HG02571 (cell line): ENCODE data around the gene GNL3.

Source experiments
- ATAC-seq: cut with Tn5 transposase; IDR thresholded peaks from one replicate; pipeline ENCODE4 v1.9.1; 2021; ENCODE audit warnings: mild to moderate bottlenecking, moderate library complexity; ENCODE audit not compliant: unreplicated experiment

The GNL3 gene

DNA sequence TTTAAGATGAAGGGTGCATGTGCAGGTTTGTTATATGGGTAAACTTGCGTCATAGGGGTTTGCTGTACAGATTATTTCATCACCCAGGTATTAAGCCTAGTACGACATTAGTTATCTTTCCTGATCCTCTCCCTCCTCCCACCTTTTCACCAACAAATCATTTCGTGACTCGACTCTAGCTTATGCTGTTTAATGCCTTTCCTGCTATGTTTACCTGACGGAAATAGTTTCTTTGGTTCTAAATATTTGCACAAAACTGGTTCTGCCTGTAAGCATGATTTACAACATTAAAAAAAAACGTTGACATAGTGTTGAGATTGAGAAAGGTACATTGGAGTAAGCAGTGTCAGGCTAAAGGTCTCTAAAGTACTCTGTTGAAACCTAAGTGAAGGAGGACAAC is 2.4 kb downstream of the GNL3 start:
- no peak for ATAC-seq

DNA sequence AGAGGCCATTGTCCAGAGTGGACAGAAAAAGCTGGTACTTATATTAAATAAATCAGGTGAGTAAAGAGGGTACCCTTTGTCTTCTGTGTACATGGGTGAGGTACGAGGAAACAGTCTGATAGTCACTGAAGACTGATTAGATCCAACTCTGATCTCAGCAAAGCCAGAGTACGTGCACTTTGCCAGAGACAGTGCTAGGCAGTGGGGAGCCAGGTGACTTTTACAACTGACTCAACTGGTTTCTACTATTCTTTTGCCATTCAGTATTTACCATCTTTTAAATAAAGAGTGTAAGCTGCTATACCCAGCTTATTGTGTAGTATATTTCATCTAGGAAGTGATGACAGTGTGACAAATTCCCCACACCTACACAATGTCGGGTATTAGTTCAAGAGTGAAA is 3.3 kb downstream of the GNL3 start:
- no peak for ATAC-seq

GRCh38 chr3:52690560-52690959 is 4.7 kb downstream of the GNL3 start:
- no peak for ATAC-seq

- ATAC-seq, result no peak
Observed at GRCh38 chr3:52693071-52693470, 7.2 kb downstream of the GNL3 start.

- no peak for ATAC-seq
Observed at GRCh38 chr3:52694528-52695189, 8.8 kb downstream of the GNL3 start.

DNA sequence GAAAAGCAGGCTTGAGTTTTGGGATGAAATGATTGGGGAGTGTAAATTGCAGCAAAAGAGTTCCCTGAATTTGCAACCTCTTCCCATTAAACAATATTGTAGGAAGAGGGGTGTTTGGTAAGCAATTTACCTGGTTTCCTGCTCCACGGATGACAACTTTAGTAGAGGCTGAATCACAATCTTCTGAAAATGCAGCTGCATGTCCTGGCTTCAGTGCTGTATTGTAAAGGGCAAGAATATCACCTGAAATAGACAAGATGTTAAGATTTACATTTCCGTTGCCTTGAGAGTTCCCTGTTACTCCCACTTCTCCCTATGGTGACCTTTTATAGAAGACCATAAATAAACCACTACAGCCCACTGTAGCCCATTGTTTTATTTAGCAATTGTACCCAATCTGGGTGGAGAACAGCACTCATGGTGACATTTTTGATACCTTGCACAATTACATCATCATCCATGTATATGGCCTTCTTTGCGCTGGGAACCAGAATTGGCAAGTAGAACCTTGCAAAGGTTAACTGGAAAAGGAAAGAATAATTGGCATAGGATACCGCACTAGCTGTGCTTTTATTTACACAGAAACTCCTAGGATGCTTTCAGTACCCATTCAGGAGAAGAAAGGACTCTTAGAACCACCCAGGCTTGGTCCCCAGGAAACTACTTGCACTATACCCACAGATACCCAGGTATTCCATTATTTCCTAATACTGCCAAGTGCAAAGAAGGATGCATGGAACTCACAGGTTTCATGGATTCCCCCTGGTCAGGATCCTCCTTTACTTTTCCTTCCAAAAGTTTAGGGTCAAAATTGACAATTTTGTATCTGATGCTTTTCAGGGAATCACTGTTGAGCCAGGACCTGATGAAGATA is 10.2 kb downstream of the GNL3 start:
- ATAC-seq, result no peak

DNA sequence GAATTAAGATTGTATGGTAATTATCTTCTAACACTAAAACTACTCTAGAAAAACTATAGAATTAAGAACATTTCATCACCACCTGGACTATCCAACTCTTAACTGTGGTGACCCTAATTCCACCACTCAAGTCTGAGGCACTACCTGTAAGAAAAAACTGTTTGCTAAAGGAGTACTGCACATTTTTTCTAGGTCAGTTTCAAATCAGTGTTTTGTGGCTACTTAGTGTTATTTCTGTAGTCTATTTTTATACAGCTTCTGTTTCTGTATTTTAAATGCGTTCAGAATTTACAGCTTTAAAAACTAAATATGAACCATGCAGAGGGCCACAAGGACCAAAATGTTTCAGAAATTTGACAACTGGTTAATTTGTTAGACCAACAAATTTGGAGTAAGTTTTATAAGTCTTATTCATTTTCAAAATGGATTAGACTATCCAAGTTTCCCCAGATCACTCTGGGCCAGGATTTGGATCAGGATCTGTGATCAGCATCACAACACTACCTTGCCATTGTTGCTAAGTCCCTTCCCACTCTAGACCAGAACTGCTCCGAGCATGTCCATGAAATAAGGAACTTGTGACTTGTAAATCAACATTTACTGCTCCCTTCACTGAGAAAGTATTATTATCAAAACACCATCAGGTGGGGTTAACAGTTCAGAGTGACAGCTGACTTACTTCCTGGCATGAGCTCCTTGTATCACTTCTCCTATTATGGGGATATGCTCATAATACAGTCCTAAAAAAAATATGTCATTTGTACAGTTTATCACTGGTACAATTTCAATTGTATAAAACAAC is 11.2 kb downstream of the GNL3 start:
- ATAC-seq, result no peak

GRCh38 chr3:52697632-52697965 is 11.8 kb downstream of the GNL3 start:
- no peak for ATAC-seq

GRCh38 chr3:52703341-52703740 is 17.5 kb downstream of the GNL3 start:
- ATAC-seq, result no peak

GRCh38 chr3:52704611-52705437 is 19.0 kb downstream of the GNL3 start:
- ATAC-seq, result no peak

DNA sequence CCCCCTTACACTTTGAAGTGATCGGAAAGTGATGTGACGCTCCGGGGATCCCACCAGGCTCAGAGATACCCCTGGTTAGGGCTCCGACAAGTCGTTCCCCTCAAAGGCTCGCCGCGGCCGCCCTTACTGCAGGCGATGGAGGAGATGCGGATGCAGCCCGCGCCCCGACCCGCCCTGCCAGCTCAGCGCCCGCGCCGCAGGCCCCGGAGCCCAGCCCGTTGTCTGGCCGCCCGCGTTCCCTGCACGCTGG is 19.5 kb downstream of the GNL3 start:
- no peak for ATAC-seq

GRCh38 chr3:52705688-52706686 is 20.2 kb downstream of the GNL3 start, which contains the start of the genes GLT8D1 and SPCS1:
TSS of gene GLT8D1 (minus strand) at chr3:52705791. CDS start at chr3:52700460, 5,331 bp downstream.
TSS of gene SPCS1 (plus strand) at chr3:52706106. CDS start at chr3:52706247, 141 bp downstream.
- ATAC-seq, result peak; percentile 76

DNA sequence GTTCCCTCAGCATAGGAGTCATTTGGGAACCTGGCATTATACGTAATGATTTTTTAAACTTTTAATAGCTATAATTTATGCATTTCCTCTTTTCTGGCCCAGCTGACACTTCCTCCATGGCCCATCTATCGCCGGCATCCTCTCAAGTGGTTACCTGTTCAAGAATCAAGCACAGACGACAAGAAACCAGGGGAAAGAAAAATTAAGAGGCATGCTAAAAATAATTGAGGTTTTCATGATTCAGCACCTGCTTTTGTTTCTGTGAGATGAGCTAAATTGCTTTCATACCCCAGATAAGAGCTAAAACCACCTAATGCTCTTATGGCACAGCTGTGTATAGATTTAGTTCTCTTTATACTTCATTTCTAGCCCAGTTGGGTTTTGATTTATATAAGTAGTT is 21.8 kb downstream of the GNL3 start:
- ATAC-seq, result no peak

GRCh38 chr3:52710512-52710911 is 24.7 kb downstream of the GNL3 start:
- no peak for ATAC-seq

- no peak for ATAC-seq
Observed at GRCh38 chr3:52712291-52713212, 26.7 kb downstream of the GNL3 start.

- ATAC-seq, result no peak
Observed at GRCh38 chr3:52714335-52715302, 28.8 kb downstream of the GNL3 start.

DNA sequence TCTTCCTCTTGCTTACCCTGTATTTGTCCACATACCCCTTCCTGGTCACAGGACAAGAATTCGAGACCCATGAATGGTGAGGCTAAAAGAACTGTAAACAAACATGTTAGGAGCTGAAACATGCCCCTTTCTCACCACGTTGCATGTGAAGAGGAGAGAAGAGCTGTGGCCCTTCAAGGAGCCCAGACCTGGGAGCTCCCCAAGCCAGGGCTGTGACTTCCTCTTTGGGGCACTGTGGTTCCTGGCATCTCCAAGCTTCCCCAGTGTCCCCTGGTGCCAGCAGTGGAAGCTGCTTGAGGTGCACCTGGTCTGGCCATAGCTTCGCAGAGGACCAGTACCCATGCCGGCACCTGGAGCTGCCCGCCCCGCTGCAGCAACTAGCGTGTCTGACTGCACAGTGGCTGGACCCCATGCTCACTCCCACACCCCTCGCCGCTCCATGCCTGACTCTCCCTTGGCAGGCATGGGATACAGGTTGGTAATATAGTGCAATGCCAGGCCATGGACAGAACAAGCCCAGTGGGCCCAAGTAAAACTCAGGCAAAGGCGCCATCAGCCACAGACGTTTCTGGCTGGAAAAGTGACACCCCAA is 30.0 kb downstream of the GNL3 start:
- no peak for ATAC-seq
